GM21367 (cell line): ENCODE data around the gene PAPOLA.
"Not testable (repeated sequence)": the region's sequence is repeated elsewhere in the genome, so short reads cannot be mapped to it uniquely, and the experiment has no call there.

ENCODE experiments used
- ATAC-seq: cut with Tn5 transposase; IDR thresholded peaks from one replicate; pipeline ENCODE4 v1.9.1; 2021; ENCODE audit not compliant: unreplicated experiment

Gene PAPOLA

GRCh38 chr14:96502621-96503305, 581 bp downstream of the PAPOLA start:
- peak; percentile 28 for ATAC-seq

GRCh38 chr14:96503306-96503679, 1.1 kb downstream of the PAPOLA start:
- ATAC-seq, result no peak

- ATAC-seq, result not testable (repeated sequence)
Observed at GRCh38 chr14:96504353-96504752, 2.2 kb downstream of the PAPOLA start.

- ATAC-seq, result no peak
Observed at GRCh38 chr14:96507723-96508122, 5.5 kb downstream of the PAPOLA start.

GRCh38 chr14:96508900-96509299, 6.7 kb downstream of the PAPOLA start:
- no peak for ATAC-seq

GRCh38 chr14:96509457-96510090, 7.4 kb downstream of the PAPOLA start:
- no peak for ATAC-seq

- ATAC-seq, result no peak
Observed at GRCh38 chr14:96511146-96511545, 9.0 kb downstream of the PAPOLA start.

- ATAC-seq, result no peak
Observed at GRCh38 chr14:96511667-96512066, 9.5 kb downstream of the PAPOLA start.

GRCh38 chr14:96512122-96512521, 9.9 kb downstream of the PAPOLA start:
- ATAC-seq, result no peak

GRCh38 chr14:96512602-96513397, 10.6 kb downstream of the PAPOLA start:
- ATAC-seq, result no peak

GRCh38 chr14:96514694-96515093, 12.5 kb downstream of the PAPOLA start:
- peak; percentile 63 for ATAC-seq

- no peak for ATAC-seq
Observed at GRCh38 chr14:96515731-96516130, 13.5 kb downstream of the PAPOLA start.

- no peak for ATAC-seq
Observed at GRCh38 chr14:96516351-96516750, 14.2 kb downstream of the PAPOLA start.

GRCh38 chr14:96519970-96520369, 17.8 kb downstream of the PAPOLA start:
- peak; percentile 71 for ATAC-seq

- no peak for ATAC-seq
Observed at GRCh38 chr14:96525452-96525851, 23.3 kb downstream of the PAPOLA start.

- ATAC-seq, result no peak
Observed at GRCh38 chr14:96532632-96533031, 30.4 kb downstream of the PAPOLA start.

- ATAC-seq, result no peak
Observed at GRCh38 chr14:96536807-96537206, 34.6 kb downstream of the PAPOLA start.

GRCh38 chr14:96538097-96538989, 36.2 kb downstream of the PAPOLA start:
- no peak for ATAC-seq

GRCh38 chr14:96538990-96539317, 36.8 kb downstream of the PAPOLA start:
- no peak for ATAC-seq

GRCh38 chr14:96554315-96554910, 52.2 kb downstream of the PAPOLA start:
- no peak for ATAC-seq

GRCh38 chr14:96559571-96559970, 57.4 kb downstream of the PAPOLA start:
- ATAC-seq, result no peak
